MV-4-11 (cell line): ENCODE results near the gene DPAGT1.
"Not testable (repeated sequence)": the region's sequence is repeated elsewhere in the genome, so short reads cannot be mapped to it uniquely, and the experiment has no call there.

Experiments used
- DNase-seq: peaks from one replicate; lab custom pipeline; 2025; lab: John Stamatoyannopoulos, UW

The DPAGT1 gene

GRCh38 chr11:119101759-119102423 is at the start of gene DPAGT1:
DPAGT1 (minus strand) TSS chr11:119101853; CDS start chr11:119101655, 198 bp downstream.
- peak; percentile 93 for DNase-seq

GRCh38 chr11:119149786-119150275 is 48.2 kb upstream of the DPAGT1 start:
- no peak for DNase-seq

GRCh38 chr11:119149018-119149785 is 47.5 kb upstream of the DPAGT1 start, which contains the start of gene ABCG4:
ABCG4 (plus strand) TSS chr11:119149052; CDS start chr11:119149966, 914 bp downstream.
- no peak for DNase-seq

GRCh38 chr11:119148720-119149017 is 47.0 kb upstream of the DPAGT1 start:
- DNase-seq = no peak

GRCh38 chr11:119147604-119148333 is 46.1 kb upstream of the DPAGT1 start:
- DNase-seq = no peak

GRCh38 chr11:119145551-119145950 is 43.9 kb upstream of the DPAGT1 start:
- DNase-seq = no peak

- DNase-seq = peak; percentile 55
Measured at GRCh38 chr11:119144825-119145486, 43.3 kb upstream of the DPAGT1 start.

GRCh38 chr11:119139276-119139675 is 37.6 kb upstream of the DPAGT1 start:
- DNase-seq = not testable (repeated sequence)

- DNase-seq = peak; percentile 66
Measured at GRCh38 chr11:119134389-119134978, 32.8 kb upstream of the DPAGT1 start.

GRCh38 chr11:119130662-119131061 is 29.0 kb upstream of the DPAGT1 start:
- no peak for DNase-seq

GRCh38 chr11:119126675-119127268 is 25.1 kb upstream of the DPAGT1 start:
- no peak for DNase-seq

- no peak for DNase-seq
Measured at GRCh38 chr11:119125821-119126220, 24.2 kb upstream of the DPAGT1 start.

- DNase-seq = no peak
Measured at GRCh38 chr11:119121811-119122124, 20.1 kb upstream of the DPAGT1 start.

- peak; percentile 99 for DNase-seq
Measured at GRCh38 chr11:119121008-119121810, 19.6 kb upstream of the DPAGT1 start, which contains the start of gene HINFP. HINFP (plus strand) TSS chr11:119121580; CDS start chr11:119126945, 5,365 bp downstream.

GRCh38 chr11:119120639-119121007 is 19.0 kb upstream of the DPAGT1 start:
- no peak for DNase-seq

GRCh38 chr11:119118946-119119345 is 17.3 kb upstream of the DPAGT1 start:
- DNase-seq = no peak

- DNase-seq = no peak
Measured at GRCh38 chr11:119118227-119118626, 16.6 kb upstream of the DPAGT1 start.

- no peak for DNase-seq
Measured at GRCh38 chr11:119117004-119117706, 15.5 kb upstream of the DPAGT1 start.

GRCh38 chr11:119116601-119117000 is 14.9 kb upstream of the DPAGT1 start:
- DNase-seq = no peak

GRCh38 chr11:119116235-119116594 is 14.6 kb upstream of the DPAGT1 start:
- DNase-seq = no peak
